Prostate gland (tissue), 2 donors: ENCODE results near the gene MAMDC2. TPM values are rescaled to one million over a fixed set of nuclear protein-coding genes. Genes with fewer than 3 reads are reported as not detected.
A peak's percentile ranks its signal among the peaks of the same experiment; 100 is the strongest.

Experiments
- DNase-seq: peaks from one replicate; pipeline ENCODE4 v3.0.0-alpha.2; 2019; ENCODE audit warnings: low spot score
- H3K27ac ChIP-seq, 2 donors: fragments of 200-600 bp; sonication (generic); 2 replicates each; pipeline ENCODE4 v1.5.1; 2017 to 2019
- H3K27me3 ChIP-seq: fragments of 200-600 bp; sonication (generic); replicated peaks from 2 replicates; pipeline ENCODE4 v1.5.1; 2019; ENCODE audit not compliant: insufficient read depth
- H3K36me3 ChIP-seq, 2 donors: fragments of 200-600 bp; sonication (generic); 1 replicate in 1 of 2; 2 replicates in 1 of 2; pipeline versions ENCODE4 v1.5.1 to v1.8.1; 2017 to 2019
- H3K4me1 ChIP-seq: fragments of 200-600 bp; sonication (generic); replicated peaks from 2 replicates; pipeline ENCODE4 v1.5.1; 2019
- H3K4me3 ChIP-seq, 2 donors: fragments of 200-600 bp; sonication (generic); 2 replicates each; pipeline ENCODE4 v1.5.1; 2017 to 2019
- H3K9me3 ChIP-seq: fragments of 200-600 bp; sonication (generic); 2 replicates; pipeline ENCODE4 v1.5.1; 2017
- POLR2A ChIP-seq: fragments of 450-650 bp; IDR thresholded peaks from one replicate; pipeline ENCODE4 v1.6.1; 2016; ENCODE audit warnings: antibody characterized with exemption, mild to moderate bottlenecking
- POLR2AphosphoS5 ChIP-seq: sonication (generic); formaldehyde crosslinking; IDR thresholded peaks from one replicate; pipeline ENCODE4 v1.6.1; 2017; ENCODE audit warnings: antibody characterized with exemption
- WGBS: methylation state at CpG from one replicate; pipeline ENCODE4 v1.1.5; 2018; 5-methylcytosine and 5-hydroxymethylcytosine counted together
- intact Hi-C: fragments of 100-400 bp; cut with DNase I; formaldehyde crosslinking; loops from one replicate; pipeline ENCODE4 v1.14.2; 2022
- total RNA-seq, 2 donors: library from RNA; depleted of rRNA; stranded (reverse); fragments of >200 nt; gene quantifications; one replicate each; pipeline ENCODE4 v1.1.0, GENCODE V29; 2016
- TF ChIP-seq, protein P1 (sequence below), 4 experiments: fragments of 200-600 bp in 2 of 4; fragments of 450-650 bp in 2 of 4; sonication (generic) in 2 of 4; IDR thresholded peaks; 1 replicate in 3 of 4; 2 replicates in 1 of 4; pipeline ENCODE4 v1.5.1; 2016 to 2019; ENCODE audit warnings: antibody characterized with exemption in 4 of 4, mild to moderate bottlenecking in 2 of 4, moderate library complexity in 2 of 4

The MAMDC2 gene
- total RNA-seq, 2 donors from 2014 or later, result 4.2 to 33.8 TPM

DNA sequence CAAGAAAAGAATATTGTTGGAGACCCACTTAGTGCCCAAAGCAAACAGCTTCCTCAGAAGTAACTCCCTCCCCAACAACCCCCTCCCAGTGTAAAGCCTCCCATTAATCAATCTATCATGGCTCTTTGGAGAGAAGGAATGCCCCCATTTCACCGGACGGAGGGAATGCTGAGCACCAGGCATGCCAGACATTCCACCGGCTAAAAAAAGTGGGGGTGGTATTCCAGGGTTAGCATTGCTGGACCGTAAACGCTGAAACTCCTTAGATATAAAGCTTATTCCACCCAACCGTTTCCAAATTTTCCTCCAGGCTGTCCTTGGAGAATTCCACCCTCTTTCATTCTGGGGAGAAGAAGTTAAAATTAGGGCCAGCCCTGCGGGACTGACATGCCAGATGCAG lies 363 bp upstream of the MAMDC2 start:
- peak overlapping the region; percentile 57 to 77 for H3K27ac ChIP-seq
- intact Hi-C loops, result loop anchor here (5.0 to 10.0 kb wide), 2 partner anchors 71 to 372 kb away; partner anchors contain the start of gene KLF9
- no peaks in the 10 kb centered on the region for H3K36me3 ChIP-seq
- H3K27me3 ChIP-seq, result no peaks in the 10 kb centered on the region
- WGBS, result 32% methylated on average over 7 of the region's 7 CpGs
- DNase-seq, result no peak
- H3K9me3 ChIP-seq, result no peaks in the 10 kb centered on the region
- no peaks in the 10 kb centered on the region for H3K4me1 ChIP-seq
- peak overlapping the region; percentile 25 to 31 for H3K4me3 ChIP-seq
- TF ChIP-seq POLR2A, result no peak
- no peak for TF ChIP-seq POLR2AphosphoS5
- TF ChIP-seq, protein P1, sequence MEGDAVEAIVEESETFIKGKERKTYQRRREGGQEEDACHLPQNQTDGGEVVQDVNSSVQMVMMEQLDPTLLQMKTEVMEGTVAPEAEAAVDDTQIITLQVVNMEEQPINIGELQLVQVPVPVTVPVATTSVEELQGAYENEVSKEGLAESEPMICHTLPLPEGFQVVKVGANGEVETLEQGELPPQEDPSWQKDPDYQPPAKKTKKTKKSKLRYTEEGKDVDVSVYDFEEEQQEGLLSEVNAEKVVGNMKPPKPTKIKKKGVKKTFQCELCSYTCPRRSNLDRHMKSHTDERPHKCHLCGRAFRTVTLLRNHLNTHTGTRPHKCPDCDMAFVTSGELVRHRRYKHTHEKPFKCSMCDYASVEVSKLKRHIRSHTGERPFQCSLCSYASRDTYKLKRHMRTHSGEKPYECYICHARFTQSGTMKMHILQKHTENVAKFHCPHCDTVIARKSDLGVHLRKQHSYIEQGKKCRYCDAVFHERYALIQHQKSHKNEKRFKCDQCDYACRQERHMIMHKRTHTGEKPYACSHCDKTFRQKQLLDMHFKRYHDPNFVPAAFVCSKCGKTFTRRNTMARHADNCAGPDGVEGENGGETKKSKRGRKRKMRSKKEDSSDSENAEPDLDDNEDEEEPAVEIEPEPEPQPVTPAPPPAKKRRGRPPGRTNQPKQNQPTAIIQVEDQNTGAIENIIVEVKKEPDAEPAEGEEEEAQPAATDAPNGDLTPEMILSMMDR (IDR thresholded peaks at IDR 0.05), result no peak

DNA sequence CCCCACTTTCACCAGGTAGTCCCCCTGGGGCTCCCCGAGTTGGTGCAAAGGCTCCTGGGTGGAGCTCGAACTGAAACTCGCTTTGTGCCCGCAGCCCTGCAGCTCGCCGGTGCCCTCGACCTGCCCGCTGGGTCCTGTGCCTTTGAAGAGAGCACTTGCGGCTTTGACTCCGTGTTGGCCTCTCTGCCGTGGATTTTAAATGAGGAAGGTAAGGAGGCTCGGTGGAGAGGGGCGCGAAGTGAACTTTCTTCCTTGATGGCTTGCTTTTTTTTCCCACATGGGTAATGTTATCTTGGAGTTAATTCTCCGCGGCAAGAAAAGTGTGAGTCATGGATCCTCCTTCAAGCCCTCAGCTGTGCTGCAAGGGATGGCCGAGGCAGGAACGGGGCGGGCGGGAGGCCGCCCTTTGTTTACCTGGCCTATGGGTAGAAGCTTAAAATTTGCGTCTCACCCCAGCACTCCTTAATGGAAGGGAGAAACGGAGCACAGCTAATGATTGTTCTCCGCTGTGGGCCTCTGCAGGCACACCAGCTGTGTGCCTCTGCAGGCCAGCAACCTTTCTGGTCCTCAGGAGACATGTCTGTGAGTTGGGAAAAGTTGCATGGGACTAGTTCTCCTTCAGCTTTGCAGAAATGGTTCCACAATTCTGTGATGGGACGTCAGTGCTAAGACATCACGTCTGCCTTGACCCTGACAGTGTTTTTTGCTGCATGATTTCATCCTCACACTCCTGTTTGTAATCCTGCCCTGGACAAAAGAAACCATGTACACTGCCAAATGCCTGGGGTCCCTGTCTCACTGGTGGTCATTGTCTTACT lies 1.1 kb downstream of the MAMDC2 start:
- no peak for TF ChIP-seq POLR2AphosphoS5
- TF ChIP-seq, protein P1 (IDR thresholded peaks at IDR 0.05), result no peak
- TF ChIP-seq POLR2A, result no peak
- DNase-seq, result no peak
- WGBS, result 39% methylated on average over 26 of the region's 26 CpGs
- no peaks in the 10 kb centered on the region for H3K36me3 ChIP-seq
- H3K27me3 ChIP-seq, result no peaks in the 10 kb centered on the region
- H3K4me1 ChIP-seq, result no peaks in the 10 kb centered on the region
- H3K9me3 ChIP-seq, result no peaks in the 10 kb centered on the region
- peak overlapping the region; percentile 25 to 31 for H3K4me3 ChIP-seq
- peak overlapping the region; percentile 57 to 77 for H3K27ac ChIP-seq
- intact Hi-C loops, result loop anchor here (5.0 to 10.0 kb wide), 3 partner anchors 38 to 370 kb away; partner anchors contain the start of gene KLF9

DNA sequence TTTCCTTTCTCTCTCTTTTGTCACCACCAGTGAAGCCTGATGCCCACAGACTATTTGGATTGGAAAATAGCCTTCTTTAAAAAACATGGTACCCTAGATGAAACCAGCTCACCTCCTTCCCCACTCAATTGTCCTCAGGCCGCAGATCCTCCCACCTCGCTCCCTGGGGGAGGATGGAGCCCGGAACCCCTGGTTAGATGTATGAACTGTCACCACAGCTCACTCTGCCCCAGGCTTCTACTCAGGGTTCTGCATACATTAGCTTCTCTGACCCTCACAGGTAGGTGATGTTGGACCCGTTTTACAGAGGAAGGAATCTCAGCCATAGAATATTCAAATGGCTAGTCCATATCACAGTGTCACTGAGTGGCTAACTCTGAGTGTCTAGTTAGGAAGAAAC lies 1.8 kb downstream of the MAMDC2 start:
- WGBS, result 94% methylated on average over 4 of the region's 4 CpGs
- Histone ChIP-seq H3K4me3 (no peak overlapping the region), H3K4me1 (no peaks in the 10 kb centered on the region), H3K27ac (peak overlapping the region; percentile 28 to 77), H3K36me3 (no peaks in the 10 kb centered on the region), H3K9me3 (no peaks in the 10 kb centered on the region), H3K27me3 (no peaks in the 10 kb centered on the region)
- DNase-seq, result no peak
- TF ChIP-seq POLR2AphosphoS5 (no peak), POLR2A (no peak)
- TF ChIP-seq, protein P1 (IDR thresholded peaks at IDR 0.05), result no peak
- intact Hi-C loops, result loop anchor here (5.0 to 10.0 kb wide), 2 partner anchors 37 to 369 kb away; partner anchors contain the start of gene KLF9

DNA sequence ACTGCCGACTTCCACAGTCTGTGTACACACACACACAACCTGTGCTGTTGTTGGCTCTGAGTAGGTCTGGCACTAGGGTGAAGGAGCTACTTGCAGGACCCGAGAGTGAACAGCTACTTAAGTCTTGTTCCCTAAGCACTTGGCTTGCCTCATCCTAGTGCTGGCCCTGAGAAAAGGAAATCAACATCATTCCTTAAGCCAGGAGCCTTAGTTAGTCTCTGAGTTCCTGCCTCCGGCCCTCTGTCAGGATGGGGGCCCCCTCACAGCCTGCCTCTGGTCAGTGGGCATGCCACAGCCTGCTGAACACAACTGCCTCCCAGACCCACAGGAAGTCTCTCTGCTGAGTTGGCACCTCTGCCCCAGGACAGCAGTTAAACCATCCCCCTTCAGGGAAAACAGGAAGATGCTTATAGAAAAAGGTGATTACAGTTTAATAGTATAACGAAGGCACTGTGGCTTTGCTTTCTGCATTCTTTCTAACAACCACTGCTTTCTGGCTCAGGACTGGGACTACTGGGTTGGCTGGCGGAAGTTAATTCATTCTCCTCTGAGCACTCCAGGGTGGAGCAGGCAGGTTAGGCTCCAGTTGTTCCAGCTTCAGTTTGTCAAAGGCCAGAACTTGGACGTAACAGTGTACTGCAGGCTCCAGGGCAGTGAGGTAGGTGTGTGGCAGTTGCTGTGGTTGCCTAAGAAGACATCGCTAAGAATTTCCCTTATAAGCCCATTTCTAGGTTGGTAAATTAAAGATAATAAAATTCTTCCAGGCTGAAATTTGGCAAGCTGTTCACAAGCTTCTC lies 2.8 kb downstream of the MAMDC2 start:
- Histone ChIP-seq H3K4me1 (no peaks in the 10 kb centered on the region), H3K9me3 (no peaks in the 10 kb centered on the region), H3K36me3 (no peaks in the 10 kb centered on the region), H3K27ac (peak overlapping the region; percentile 28 to 77), H3K4me3 (no peak overlapping the region), H3K27me3 (no peaks in the 10 kb centered on the region)
- 20% methylated on average over 7 of the region's 7 CpGs for WGBS
- TF ChIP-seq POLR2AphosphoS5, result peak; percentile 5
- no peak for TF ChIP-seq POLR2A
- TF ChIP-seq, protein P1 (IDR thresholded peaks at IDR 0.05), result no peak
- intact Hi-C loops, result loop anchor here (5.0 to 10.0 kb wide), 2 partner anchors 36 to 368 kb away; partner anchors contain the start of gene KLF9
- DNase-seq, result peak; percentile 22
